GM18499 (cell line): ENCODE results near the gene SKI.

ENCODE experiments used
- ATAC-seq: cut with Tn5 transposase; IDR thresholded peaks from one replicate; pipeline ENCODE4 v1.9.1; 2021; ENCODE audit warnings: moderate number of reproducible peaks; ENCODE audit not compliant: insufficient read depth, unreplicated experiment

SKI gene

GRCh38 chr1:2208309-2209239 lies 19.5 kb upstream of the SKI start:
- ATAC-seq = no peak

GRCh38 chr1:2209400-2210083 lies 18.6 kb upstream of the SKI start:
- no peak for ATAC-seq

- ATAC-seq = no peak
Observed at GRCh38 chr1:2210084-2210653, 17.9 kb upstream of the SKI start.

- no peak for ATAC-seq
Observed at GRCh38 chr1:2210786-2211185, 17.3 kb upstream of the SKI start.

GRCh38 chr1:2212274-2212531 lies 15.9 kb upstream of the SKI start:
- no peak for ATAC-seq

GRCh38 chr1:2212532-2213491 lies 15.3 kb upstream of the SKI start:
- ATAC-seq = no peak

- no peak for ATAC-seq
Observed at GRCh38 chr1:2213576-2214505, 14.3 kb upstream of the SKI start.

- ATAC-seq = no peak
Observed at GRCh38 chr1:2214541-2215241, 13.4 kb upstream of the SKI start.

GRCh38 chr1:2215329-2215728 lies 12.8 kb upstream of the SKI start:
- no peak for ATAC-seq

GRCh38 chr1:2215909-2216766 lies 12.0 kb upstream of the SKI start:
- ATAC-seq = no peak

- no peak for ATAC-seq
Observed at GRCh38 chr1:2216767-2217058, 11.4 kb upstream of the SKI start.

- ATAC-seq = no peak
Observed at GRCh38 chr1:2221271-2221670, 6.8 kb upstream of the SKI start.

- no peak for ATAC-seq
Observed at GRCh38 chr1:2224170-2224584, 3.9 kb upstream of the SKI start.

- ATAC-seq = no peak
Observed at GRCh38 chr1:2224631-2225428, 3.3 kb upstream of the SKI start.

- ATAC-seq = no peak
Observed at GRCh38 chr1:2226525-2227345, 1.4 kb upstream of the SKI start.

GRCh38 chr1:2227346-2228156 lies 568 bp upstream of the SKI start:
- ATAC-seq = peak; percentile 79
